Measurements from ENCODE around the gene ALDH18A1.

ALDH18A1 gene

DNA sequence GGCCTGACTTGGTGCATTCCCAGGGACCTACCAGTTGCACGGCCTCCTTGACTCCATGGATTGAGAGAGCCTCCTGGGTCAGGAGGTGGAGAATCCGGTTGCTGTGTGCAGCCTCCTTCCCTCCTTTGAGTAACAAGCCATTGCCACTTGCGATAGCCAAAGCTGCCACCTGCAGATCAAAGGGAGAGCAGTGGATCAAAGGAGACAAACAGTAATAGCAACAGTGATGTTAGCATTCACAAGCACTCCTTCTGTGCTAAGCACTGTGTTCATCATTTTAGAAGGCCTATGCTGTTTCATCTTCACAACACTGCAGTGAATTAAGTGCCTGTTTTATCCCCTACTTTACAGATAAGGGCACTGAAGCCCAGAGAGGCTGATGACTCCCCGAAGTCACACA, 40.1 kb downstream of the ALDH18A1 start:
- WGBS, 2 experiments (ENCODE audit: insufficient coverage in 2 of 2), result 86 to 100% methylated on average over 2 of the region's 4 CpGs
- Histone ChIP-seq H3K4me1 (ENCODE audit: control insufficient read depth, insufficient read depth, low read length, poor library complexity, severe bottlenecking) (peaks cover 3% of the 10 kb centered on the region), H3K4me3 (ENCODE audit: extremely low read depth, insufficient read depth, low read length, poor library complexity, severe bottlenecking) (no peak overlapping the region), H3K36me3 (ENCODE audit: control insufficient read depth, insufficient read depth, low read length) (peaks cover 88% of the 10 kb centered on the region), H3K27ac (ENCODE audit: low read depth, low read length, severe bottlenecking) (no peak overlapping the region), H3K9me3 (ENCODE audit: control insufficient read depth, low read length) (no peaks in the 10 kb centered on the region)

DNA sequence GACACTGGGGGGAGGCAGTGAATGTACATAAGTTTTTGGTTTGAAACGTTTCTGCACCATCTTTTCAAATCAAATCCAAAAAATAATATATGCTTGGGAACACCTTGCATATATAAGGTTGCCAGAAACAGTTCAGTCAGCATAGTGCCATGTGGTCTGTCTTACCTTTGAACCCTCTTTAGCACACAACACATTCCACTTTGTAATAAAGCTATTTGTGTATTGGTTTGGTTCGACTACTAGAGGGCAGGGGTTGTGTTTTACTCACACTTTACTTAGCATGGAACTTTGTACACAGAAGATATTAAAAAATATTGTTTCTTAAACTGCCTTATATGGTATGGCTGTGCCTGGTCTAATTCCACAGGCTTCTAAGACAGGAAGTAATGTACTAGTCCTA, 43.2 kb downstream of the ALDH18A1 start:
- H3K4me1 ChIP-seq (ENCODE audit: control insufficient read depth, insufficient read depth, low read length, poor library complexity, severe bottlenecking), result peaks cover 3% of the 10 kb centered on the region
- no peak overlapping the region for H3K4me3 ChIP-seq (ENCODE audit: extremely low read depth, insufficient read depth, low read length, poor library complexity, severe bottlenecking)
- no CpG with 5 or more reads among the region's 2 CpGs for WGBS, 2 experiments (ENCODE audit: insufficient coverage in 2 of 2)
- no peaks in the 10 kb centered on the region for H3K9me3 ChIP-seq (ENCODE audit: control insufficient read depth, low read length)
- peaks cover 95% of the 10 kb centered on the region for H3K36me3 ChIP-seq (ENCODE audit: control insufficient read depth, insufficient read depth, low read length)
- H3K27ac ChIP-seq (ENCODE audit: low read depth, low read length, severe bottlenecking), result no peak overlapping the region

GRCh38 chr10:95610727-95611126, 45.8 kb downstream of the ALDH18A1 start:
- WGBS, 2 experiments (ENCODE audit: insufficient coverage in 2 of 2), result 88% methylated on average over 1 of the region's 3 CpGs; no CpG with 5 or more reads in 1 of the 2 experiments
- H3K36me3 ChIP-seq (ENCODE audit: control insufficient read depth, insufficient read depth, low read length), result peaks cover 98% of the 10 kb centered on the region

DNA sequence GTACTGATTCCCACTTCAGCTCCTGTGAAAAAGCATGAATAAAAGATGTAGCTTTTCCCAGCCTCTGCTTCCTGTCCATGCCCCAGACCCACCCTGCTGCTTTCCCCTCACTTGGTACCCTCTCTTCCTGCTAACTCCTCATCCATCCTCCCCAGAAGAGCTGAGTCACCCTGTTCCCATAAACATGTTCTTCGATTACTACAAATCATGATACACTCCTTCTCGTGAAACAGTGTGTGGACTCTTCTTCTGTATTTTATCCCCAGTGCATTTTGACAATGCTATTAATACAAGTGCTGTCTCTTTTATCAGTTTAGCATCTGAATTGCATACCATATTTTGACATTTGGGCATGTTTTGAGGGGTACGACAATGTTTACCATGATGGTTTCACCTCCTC, 49.6 kb downstream of the ALDH18A1 start:
- peaks cover 75% of the 10 kb centered on the region for H3K36me3 ChIP-seq (ENCODE audit: control insufficient read depth, insufficient read depth, low read length)
- H3K4me1 ChIP-seq (ENCODE audit: control insufficient read depth, insufficient read depth, low read length, poor library complexity, severe bottlenecking), result peaks cover 15% of the 10 kb centered on the region
- peak overlapping the region; percentile 23 for H3K27ac ChIP-seq (ENCODE audit: low read depth, low read length, severe bottlenecking)
- no peak overlapping the region for H3K4me3 ChIP-seq (ENCODE audit: extremely low read depth, insufficient read depth, low read length, poor library complexity, severe bottlenecking)
- 77 to 100% methylated on average over 1 to 2 of the region's 3 CpGs for WGBS, 2 experiments (ENCODE audit: insufficient coverage in 2 of 2)
- no peaks in the 10 kb centered on the region for H3K9me3 ChIP-seq (ENCODE audit: control insufficient read depth, low read length)

More at GRCh38 chr10:95610727-95611126, 45.8 kb downstream of the ALDH18A1 start:
- peaks cover 2% of the 10 kb centered on the region for H3K4me1 ChIP-seq (ENCODE audit: control insufficient read depth, insufficient read depth, low read length, poor library complexity, severe bottlenecking)
- no peaks in the 10 kb centered on the region for H3K9me3 ChIP-seq (ENCODE audit: control insufficient read depth, low read length)
- no peak overlapping the region for H3K27ac ChIP-seq (ENCODE audit: low read depth, low read length, severe bottlenecking)
- no peak overlapping the region for H3K4me3 ChIP-seq (ENCODE audit: extremely low read depth, insufficient read depth, low read length, poor library complexity, severe bottlenecking)

DNA sequence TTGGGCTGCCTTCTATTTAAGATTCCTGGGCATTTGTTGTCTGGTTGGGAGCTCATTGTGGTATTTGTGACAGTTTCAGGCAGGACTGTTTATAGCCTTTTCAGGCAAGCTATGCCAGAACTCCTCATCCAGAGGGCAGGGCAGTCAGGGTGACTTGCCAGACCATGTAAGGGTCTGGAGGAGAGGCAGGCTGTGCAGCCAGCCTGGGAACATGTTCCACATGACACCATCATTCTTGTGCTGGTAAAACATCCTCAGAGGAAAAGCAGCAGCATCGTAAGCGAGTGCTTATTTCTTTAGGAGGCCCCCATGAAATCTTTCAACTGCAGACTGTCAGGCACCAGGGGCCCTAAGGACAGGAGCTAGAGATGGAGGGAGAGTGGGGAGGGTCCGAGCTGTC, 51.3 kb downstream of the ALDH18A1 start:
- peak overlapping the region; percentile 93 for H3K27ac ChIP-seq (ENCODE audit: low read depth, low read length, severe bottlenecking)
- 94 to 100% methylated on average over 2 to 3 of the region's 3 CpGs for WGBS, 2 experiments (ENCODE audit: insufficient coverage in 2 of 2)
- H3K4me1 ChIP-seq (ENCODE audit: control insufficient read depth, insufficient read depth, low read length, poor library complexity, severe bottlenecking), result peaks cover 15% of the 10 kb centered on the region
- H3K4me3 ChIP-seq (ENCODE audit: extremely low read depth, insufficient read depth, low read length, poor library complexity, severe bottlenecking), result no peak overlapping the region
- H3K9me3 ChIP-seq (ENCODE audit: control insufficient read depth, low read length), result no peaks in the 10 kb centered on the region
- H3K36me3 ChIP-seq (ENCODE audit: control insufficient read depth, insufficient read depth, low read length), result peaks cover 58% of the 10 kb centered on the region

GRCh38 chr10:95604630-95605029, 51.9 kb downstream of the ALDH18A1 start:
- peak overlapping the region; percentile 93 for H3K27ac ChIP-seq (ENCODE audit: low read depth, low read length, severe bottlenecking)
- H3K9me3 ChIP-seq (ENCODE audit: control insufficient read depth, low read length), result no peaks in the 10 kb centered on the region
- H3K4me1 ChIP-seq (ENCODE audit: control insufficient read depth, insufficient read depth, low read length, poor library complexity, severe bottlenecking), result peaks cover 15% of the 10 kb centered on the region
- H3K4me3 ChIP-seq (ENCODE audit: extremely low read depth, insufficient read depth, low read length, poor library complexity, severe bottlenecking), result no peak overlapping the region
- peaks cover 53% of the 10 kb centered on the region for H3K36me3 ChIP-seq (ENCODE audit: control insufficient read depth, insufficient read depth, low read length)

DNA sequence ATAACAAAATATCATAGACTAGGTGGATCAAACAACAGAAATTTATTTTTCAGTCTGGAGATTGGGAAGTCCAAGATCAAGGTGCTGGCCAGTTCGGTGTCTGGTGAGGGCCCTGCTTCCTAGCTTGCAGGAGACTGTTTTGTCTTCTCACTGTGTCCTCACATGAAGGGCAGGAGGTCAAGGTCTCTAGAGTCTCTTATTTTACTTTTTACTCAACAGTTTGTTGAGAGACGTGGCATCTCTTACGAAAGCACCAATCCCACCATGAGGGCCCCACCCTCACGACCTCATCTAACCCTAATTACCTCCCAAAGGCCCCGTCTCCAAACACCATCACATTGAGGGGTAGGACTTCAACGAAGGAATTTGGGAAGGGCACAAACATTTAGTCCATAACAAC, 54.1 kb downstream of the ALDH18A1 start:
- 94 to 95% methylated on average over 5 to 6 of the region's 6 CpGs for WGBS, 2 experiments (ENCODE audit: insufficient coverage in 2 of 2)
- Histone ChIP-seq H3K4me3 (ENCODE audit: extremely low read depth, insufficient read depth, low read length, poor library complexity, severe bottlenecking) (no peak overlapping the region), H3K36me3 (ENCODE audit: control insufficient read depth, insufficient read depth, low read length) (peaks cover 32% of the 10 kb centered on the region), H3K27ac (ENCODE audit: low read depth, low read length, severe bottlenecking) (no peak overlapping the region), H3K4me1 (ENCODE audit: control insufficient read depth, insufficient read depth, low read length, poor library complexity, severe bottlenecking) (peaks cover 15% of the 10 kb centered on the region), H3K9me3 (ENCODE audit: control insufficient read depth, low read length) (no peaks in the 10 kb centered on the region)

GRCh38 chr10:95601116-95601719, 55.3 kb downstream of the ALDH18A1 start:
- peaks cover 21% of the 10 kb centered on the region for H3K36me3 ChIP-seq (ENCODE audit: control insufficient read depth, insufficient read depth, low read length)
- no peaks in the 10 kb centered on the region for H3K9me3 ChIP-seq (ENCODE audit: control insufficient read depth, low read length)
- H3K4me3 ChIP-seq (ENCODE audit: extremely low read depth, insufficient read depth, low read length, poor library complexity, severe bottlenecking), result no peak overlapping the region
- H3K4me1 ChIP-seq (ENCODE audit: control insufficient read depth, insufficient read depth, low read length, poor library complexity, severe bottlenecking), result peaks cover 15% of the 10 kb centered on the region
- 3 to 7% methylated on average over 5 of the region's 6 CpGs for WGBS, 2 experiments (ENCODE audit: insufficient coverage in 2 of 2)
- no peak overlapping the region for H3K27ac ChIP-seq (ENCODE audit: low read depth, low read length, severe bottlenecking)

- 71 to 100% methylated on average over 1 to 2 of the region's 4 CpGs for WGBS, 2 experiments (ENCODE audit: insufficient coverage in 2 of 2)
- peaks cover 7% of the 10 kb centered on the region for H3K4me1 ChIP-seq (ENCODE audit: control insufficient read depth, insufficient read depth, low read length, poor library complexity, severe bottlenecking)
- H3K9me3 ChIP-seq (ENCODE audit: control insufficient read depth, low read length), result no peaks in the 10 kb centered on the region
- H3K27ac ChIP-seq (ENCODE audit: low read depth, low read length, severe bottlenecking), result no peak overlapping the region
- H3K36me3 ChIP-seq (ENCODE audit: control insufficient read depth, insufficient read depth, low read length), result peaks cover 10% of the 10 kb centered on the region
- H3K4me3 ChIP-seq (ENCODE audit: extremely low read depth, insufficient read depth, low read length, poor library complexity, severe bottlenecking), result no peak overlapping the region
Measured at GRCh38 chr10:95600158-95600557, 56.4 kb downstream of the ALDH18A1 start.

GRCh38 chr10:95597788-95598187, 58.7 kb downstream of the ALDH18A1 start:
- Histone ChIP-seq H3K36me3 (ENCODE audit: control insufficient read depth, insufficient read depth, low read length) (no peaks in the 10 kb centered on the region), H3K9me3 (ENCODE audit: control insufficient read depth, low read length) (no peaks in the 10 kb centered on the region), H3K27ac (ENCODE audit: low read depth, low read length, severe bottlenecking) (no peak overlapping the region), H3K4me1 (ENCODE audit: control insufficient read depth, insufficient read depth, low read length, poor library complexity, severe bottlenecking) (no peaks in the 10 kb centered on the region), H3K4me3 (ENCODE audit: extremely low read depth, insufficient read depth, low read length, poor library complexity, severe bottlenecking) (no peak overlapping the region)
- WGBS, 2 experiments (ENCODE audit: insufficient coverage in 2 of 2), result 83 to 100% methylated on average over 1 of the region's 1 CpG

- Histone ChIP-seq H3K9me3 (ENCODE audit: control insufficient read depth, low read length) (no peaks in the 10 kb centered on the region), H3K27ac (ENCODE audit: low read depth, low read length, severe bottlenecking) (no peak overlapping the region), H3K4me3 (ENCODE audit: extremely low read depth, insufficient read depth, low read length, poor library complexity, severe bottlenecking) (no peak overlapping the region), H3K36me3 (ENCODE audit: control insufficient read depth, insufficient read depth, low read length) (no peaks in the 10 kb centered on the region), H3K4me1 (ENCODE audit: control insufficient read depth, insufficient read depth, low read length, poor library complexity, severe bottlenecking) (no peaks in the 10 kb centered on the region)
- 86 to 88% methylated on average over 1 of the region's 1 CpG for whole genome bisulfite sequencing, 2 experiments (ENCODE audit: insufficient coverage in 2 of 2)
Measured at GRCh38 chr10:95588025-95588424, 68.5 kb downstream of the ALDH18A1 start.

Measured in mesodermal cell (in vitro differentiated cells).